Neural cell (in vitro differentiated cells): Measurements from ENCODE around the gene BSCL2. TPM values are rescaled to one million over a fixed set of nuclear protein-coding genes. Genes with fewer than 3 reads are reported as not detected.
A peak's percentile ranks its signal among the peaks of the same experiment; 100 is the strongest.

Experiments used
- H2AFZ ChIP-seq: fragments of 200-600, 300-800 bp; sonication (generic), shearing (Covaris generic); 2 replicates; pipeline ENCODE4 v1.6.0; 2014; ENCODE audit warnings: low read depth, mild to moderate bottlenecking, antibody characterized with exemption, low read length, moderate library complexity
- H3F3A ChIP-seq: fragments of 200-600 bp; shearing (Covaris generic); 2 replicates; pipeline ENCODE4 v1.6.1; 2016; ENCODE audit warnings: mild to moderate bottlenecking, moderate library complexity, mixed read lengths, antibody characterized with exemption, low read length; ENCODE audit not compliant: insufficient read depth, poor library complexity, severe bottlenecking
- H3K27ac ChIP-seq: fragments of 200-600, 300-800 bp; sonication (generic), shearing (Covaris generic); 2 replicates; pipeline ENCODE4 v1.5.1; 2014; ENCODE audit warnings: mild to moderate bottlenecking, low read length, moderate library complexity
- H3K27me3 ChIP-seq: fragments of 300-800, 200-600 bp; sonication (generic), shearing (Covaris generic); 2 replicates; pipeline ENCODE4 v1.6.0; 2014; ENCODE audit warnings: mild to moderate bottlenecking, low read depth, low read length, moderate library complexity; ENCODE audit not compliant: insufficient read depth
- H3K36me3 ChIP-seq: fragments of 300-800, 200-600 bp; sonication (generic), shearing (Covaris generic); 2 replicates; pipeline ENCODE4 v1.5.1; 2014; ENCODE audit warnings: mild to moderate bottlenecking, antibody characterized with exemption, low read length, moderate library complexity; ENCODE audit not compliant: insufficient read depth
- H3K4me2 ChIP-seq: fragments of 300-800, 200-600 bp; sonication (generic), shearing (Covaris generic); 2 replicates; pipeline ENCODE4 v1.6.0; 2014; ENCODE audit warnings: mild to moderate bottlenecking, low read length
- H3K4me3 ChIP-seq: fragments of 300-800, 200-600 bp; sonication (generic), shearing (Covaris generic); 2 replicates; pipeline ENCODE4 v1.5.1; 2014; ENCODE audit warnings: mild to moderate bottlenecking, low read length, moderate library complexity
- H3K79me2 ChIP-seq: fragments of 200-600 bp; shearing (Covaris generic); replicated peaks from 2 replicates; pipeline ENCODE4 v1.6.0; 2014; ENCODE audit warnings: mild to moderate bottlenecking, low read length, moderate library complexity; ENCODE audit not compliant: insufficient read depth
- H3K9ac ChIP-seq: fragments of 300-800, 200-600 bp; sonication (generic), shearing (Covaris generic); 2 replicates; pipeline ENCODE4 v1.6.1; 2016; ENCODE audit warnings: mild to moderate bottlenecking, low read length, mixed read lengths
- H3K9me2 ChIP-seq: fragments of 200-600 bp; shearing (Covaris generic); 2 replicates; pipeline ENCODE4 v1.6.1; 2016; ENCODE audit warnings: mild to moderate bottlenecking, low read length, mixed read lengths; ENCODE audit not compliant: insufficient read depth
- H3K9me3 ChIP-seq: fragments of 200-600, 300-800 bp; sonication (generic), shearing (Covaris generic); 2 replicates; pipeline ENCODE4 v1.6.1; 2016; ENCODE audit warnings: mild to moderate bottlenecking, mixed run types, low read length, moderate library complexity, mixed read lengths
- H4K20me1 ChIP-seq: fragments of 200-600 bp; shearing (Covaris generic); 2 replicates; pipeline ENCODE4 v1.6.1; 2016; ENCODE audit warnings: mild to moderate bottlenecking, mixed run types; ENCODE audit not compliant: insufficient read depth
- CTCF ChIP-seq: fragments of 450-650 bp; IDR thresholded peaks from 2 replicates; pipeline ENCODE4 v1.5.1; 2014; ENCODE audit warnings: antibody characterized with exemption, mild to moderate bottlenecking, moderate library complexity; ENCODE audit not compliant: poor library complexity, severe bottlenecking
- EP300 ChIP-seq: fragments of 450-650 bp; conservative IDR thresholded peaks from 2 replicates; pipeline ENCODE4 v1.6.1; 2014; ENCODE audit warnings: antibody characterized with exemption, mild to moderate bottlenecking, moderate library complexity; ENCODE audit not compliant: poor library complexity, severe bottlenecking
- EZH2 ChIP-seq: fragments of 200-600, 300-800 bp; shearing (Covaris generic), sonication (generic); IDR thresholded peaks from 2 replicates; pipeline ENCODE4 v1.6.1; 2014; ENCODE audit warnings: antibody characterized with exemption, low read length, borderline replicate concordance, mild to moderate bottlenecking; ENCODE audit not compliant: insufficient read depth, poor library complexity, severe bottlenecking
- MXI1 ChIP-seq: fragments of 450-650 bp; conservative IDR thresholded peaks from 2 replicates; pipeline ENCODE4 v1.6.1; 2014; ENCODE audit warnings: antibody characterized with exemption, mild to moderate bottlenecking; ENCODE audit not compliant: poor library complexity, severe bottlenecking
- POLR2AphosphoS5 ChIP-seq: IDR thresholded peaks from 2 replicates; pipeline ENCODE4 v1.6.1; 2012
- RAD21 ChIP-seq: fragments of 450-650 bp; conservative IDR thresholded peaks from 2 replicates; pipeline ENCODE4 v1.6.1; 2014; ENCODE audit warnings: antibody characterized with exemption, mild to moderate bottlenecking, moderate library complexity
- SMC3 ChIP-seq: fragments of 450-650 bp; conservative IDR thresholded peaks from 2 replicates; pipeline ENCODE4 v1.6.1; 2014; ENCODE audit warnings: antibody characterized with exemption, mild to moderate bottlenecking, moderate library complexity; ENCODE audit not compliant: poor library complexity
- TAF1 ChIP-seq: IDR thresholded peaks from 2 replicates; pipeline ENCODE4 v1.6.1; 2012; ENCODE audit warnings: low read depth
- polyA plus RNA-seq: library from polyadenylated mRNA; depleted of rRNA; stranded (reverse); fragments of >200 nt; gene quantifications from 2 replicates; pipeline ENCODE4 v1.2.3, GENCODE V29; 2014
- TF ChIP-seq, protein P1 (sequence below): IDR thresholded peaks from 2 replicates; pipeline ENCODE4 v1.6.1; 2012; ENCODE audit warnings: borderline replicate concordance

Gene BSCL2
- polyA plus RNA-seq, 1 donor from 2014 or later: 304 TPM

DNA sequence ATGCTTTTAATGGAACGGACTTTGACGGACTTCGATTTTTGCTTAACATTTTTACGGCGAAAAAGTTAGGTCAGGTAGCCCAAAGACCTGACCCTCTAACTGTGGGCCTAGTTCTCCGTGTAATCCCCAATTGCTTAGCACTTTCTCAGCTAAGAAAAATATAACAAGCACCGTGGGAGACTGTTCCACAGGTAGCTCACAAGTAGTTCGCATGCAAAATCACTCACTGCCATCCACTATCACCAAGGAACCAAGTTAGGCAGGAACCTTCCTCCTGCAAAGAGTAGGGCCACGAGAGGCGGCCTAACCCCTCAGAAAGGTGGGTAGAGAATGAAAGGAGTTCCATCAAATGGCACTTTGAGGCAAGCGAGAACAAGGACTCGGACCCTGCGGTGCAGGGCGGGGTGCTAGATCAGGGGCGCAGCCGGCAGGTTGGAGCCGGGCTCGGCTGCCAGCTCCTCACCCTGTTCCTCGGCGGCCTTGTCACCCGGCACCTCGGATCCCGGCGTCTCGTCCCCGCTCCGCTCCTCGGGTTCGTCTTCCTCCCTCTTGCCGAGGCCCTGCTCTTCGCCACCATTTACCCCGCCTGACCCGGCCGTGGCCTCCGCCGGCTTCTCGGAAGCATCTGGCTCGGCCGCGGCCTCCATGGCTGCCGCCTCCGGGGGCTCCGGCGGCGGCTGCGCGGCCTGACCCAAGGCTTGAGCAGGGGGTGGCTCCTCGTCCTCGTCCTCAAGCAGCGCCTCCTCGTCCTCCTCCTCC, 19.1 kb upstream of the BSCL2 start:
- no peaks in the 10 kb centered on the region for H3K27me3 ChIP-seq
- H3K27ac ChIP-seq: peak overlapping the region; percentile 93
- peaks cover 3% of the 10 kb centered on the region for H4K20me1 ChIP-seq

GRCh38 chr11:62725646-62726045, 18.4 kb upstream of the BSCL2 start:
- no peak overlapping the region for H2AFZ ChIP-seq
- H3K79me2 ChIP-seq: peaks cover 67% of the 10 kb centered on the region
- H4K20me1 ChIP-seq: peaks cover 3% of the 10 kb centered on the region
- no peaks in the 10 kb centered on the region for H3K27me3 ChIP-seq
- H3K9me3 ChIP-seq: no peaks in the 10 kb centered on the region
- no peaks in the 10 kb centered on the region for H3K9me2 ChIP-seq
- peak overlapping the region; percentile 75 for H3K9ac ChIP-seq
- H3F3A ChIP-seq: peaks cover 5% of the 10 kb centered on the region
- H3K36me3 ChIP-seq: peaks cover 22% of the 10 kb centered on the region
- H3K4me2 ChIP-seq: peak overlapping the region; percentile 99
- H3K4me3 ChIP-seq: peak overlapping the region; percentile 83
- TF ChIP-seq SMC3 (no peak), MXI1 (no peak), EP300 (no peak), POLR2AphosphoS5 (no peak), CTCF (no peak), EZH2 (no peak), TAF1 (no peak), RAD21 (no peak)
- TF ChIP-seq, protein P1, sequence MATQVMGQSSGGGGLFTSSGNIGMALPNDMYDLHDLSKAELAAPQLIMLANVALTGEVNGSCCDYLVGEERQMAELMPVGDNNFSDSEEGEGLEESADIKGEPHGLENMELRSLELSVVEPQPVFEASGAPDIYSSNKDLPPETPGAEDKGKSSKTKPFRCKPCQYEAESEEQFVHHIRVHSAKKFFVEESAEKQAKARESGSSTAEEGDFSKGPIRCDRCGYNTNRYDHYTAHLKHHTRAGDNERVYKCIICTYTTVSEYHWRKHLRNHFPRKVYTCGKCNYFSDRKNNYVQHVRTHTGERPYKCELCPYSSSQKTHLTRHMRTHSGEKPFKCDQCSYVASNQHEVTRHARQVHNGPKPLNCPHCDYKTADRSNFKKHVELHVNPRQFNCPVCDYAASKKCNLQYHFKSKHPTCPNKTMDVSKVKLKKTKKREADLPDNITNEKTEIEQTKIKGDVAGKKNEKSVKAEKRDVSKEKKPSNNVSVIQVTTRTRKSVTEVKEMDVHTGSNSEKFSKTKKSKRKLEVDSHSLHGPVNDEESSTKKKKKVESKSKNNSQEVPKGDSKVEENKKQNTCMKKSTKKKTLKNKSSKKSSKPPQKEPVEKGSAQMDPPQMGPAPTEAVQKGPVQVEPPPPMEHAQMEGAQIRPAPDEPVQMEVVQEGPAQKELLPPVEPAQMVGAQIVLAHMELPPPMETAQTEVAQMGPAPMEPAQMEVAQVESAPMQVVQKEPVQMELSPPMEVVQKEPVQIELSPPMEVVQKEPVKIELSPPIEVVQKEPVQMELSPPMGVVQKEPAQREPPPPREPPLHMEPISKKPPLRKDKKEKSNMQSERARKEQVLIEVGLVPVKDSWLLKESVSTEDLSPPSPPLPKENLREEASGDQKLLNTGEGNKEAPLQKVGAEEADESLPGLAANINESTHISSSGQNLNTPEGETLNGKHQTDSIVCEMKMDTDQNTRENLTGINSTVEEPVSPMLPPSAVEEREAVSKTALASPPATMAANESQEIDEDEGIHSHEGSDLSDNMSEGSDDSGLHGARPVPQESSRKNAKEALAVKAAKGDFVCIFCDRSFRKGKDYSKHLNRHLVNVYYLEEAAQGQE: no peak
- H3K27ac ChIP-seq: peak overlapping the region; percentile 93

More for the DNA sequence above, 19.1 kb upstream of the BSCL2 start:
- H3K9me2 ChIP-seq: no peaks in the 10 kb centered on the region
- TF ChIP-seq MXI1 (no peak), RAD21 (no peak), POLR2AphosphoS5 (no peak), SMC3 (no peak)
- TF ChIP-seq, protein P1: no peak
- peaks cover 62% of the 10 kb centered on the region for H3K79me2 ChIP-seq
- H3K36me3 ChIP-seq: peaks cover 17% of the 10 kb centered on the region
- no peaks in the 10 kb centered on the region for H3K9me3 ChIP-seq
- H3K9ac ChIP-seq: peak overlapping the region; percentile 75
- peak overlapping the region; percentile 99 for H3K4me2 ChIP-seq
- H3K4me3 ChIP-seq: peak overlapping the region; percentile 83
- H3F3A ChIP-seq: peaks cover 5% of the 10 kb centered on the region
- H2AFZ ChIP-seq: no peak overlapping the region
